Mesothelial cell of epicardium (in vitro differentiated cells): ENCODE data around the gene ELN. TPM values are rescaled to one million over a fixed set of nuclear protein-coding genes. Genes with fewer than 3 reads are reported as not detected.

Experiments used
- DNase-seq, 2 experiments: peaks; one replicate each; pipeline ENCODE4 v3.0.0; 2021; ENCODE audit warnings: low spot score in 2 of 2; ENCODE audit not compliant: unreplicated experiment in 2 of 2
- H3K27ac Mint-ChIP-seq: 2 replicates; pipeline ENCODE4 v1.8.0; 2021; ENCODE audit warnings: mixed read lengths
- H3K27me3 Mint-ChIP-seq: 2 replicates; pipeline ENCODE4 v1.8.0; 2021; ENCODE audit warnings: low read depth, mixed read lengths
- H3K36me3 Mint-ChIP-seq: 2 replicates; pipeline ENCODE4 v1.8.0; 2021; ENCODE audit warnings: mixed read lengths
- H3K4me1 Mint-ChIP-seq: 2 replicates; pipeline ENCODE4 v1.8.0; 2021; ENCODE audit warnings: mixed read lengths
- H3K4me3 Mint-ChIP-seq: 2 replicates; pipeline ENCODE4 v1.8.0; 2021; ENCODE audit warnings: mild to moderate bottlenecking, moderate library complexity, mixed read lengths
- H3K9me3 Mint-ChIP-seq: 2 replicates; pipeline ENCODE4 v1.8.0; 2021; ENCODE audit warnings: mixed read lengths
- CTCF ChIP-seq: fragments of 200-600 bp; sonication (generic); IDR thresholded peaks from one replicate; pipeline ENCODE4 v1.5.0; 2021; ENCODE audit warnings: antibody characterized with exemption; ENCODE audit not compliant: unreplicated experiment
- total RNA-seq: library from RNA; stranded (reverse); gene quantifications from 3 replicates; pipeline ENCODE4 v1.2.1, GENCODE V29; 2021

The ELN gene
- total RNA-seq, 1 donor from 2014 or later: 32.9 TPM

GRCh38 chr7:74074770-74075169, 46.8 kb downstream of the ELN start:
- no peak overlapping the region for H3K4me3 Mint-ChIP-seq
- H3K27ac Mint-ChIP-seq: peak overlapping the region; percentile 51
- H3K27me3 Mint-ChIP-seq: no peaks in the 10 kb centered on the region
- H3K4me1 Mint-ChIP-seq: peaks cover 21% of the 10 kb centered on the region
- TF ChIP-seq CTCF: no peak
- no peaks in the 10 kb centered on the region for H3K36me3 Mint-ChIP-seq
- no peak for DNase-seq
- no peaks in the 10 kb centered on the region for H3K9me3 Mint-ChIP-seq

- no peaks in the 10 kb centered on the region for H3K27me3 Mint-ChIP-seq
- no peak for DNase-seq
- H3K9me3 Mint-ChIP-seq: no peaks in the 10 kb centered on the region
- peaks cover 29% of the 10 kb centered on the region for H3K4me1 Mint-ChIP-seq
- peak overlapping the region; percentile 23 for H3K27ac Mint-ChIP-seq
- H3K36me3 Mint-ChIP-seq: no peaks in the 10 kb centered on the region
- TF ChIP-seq CTCF: no peak
- no peak overlapping the region for H3K4me3 Mint-ChIP-seq
Observed at GRCh38 chr7:74078461-74078860, 50.5 kb downstream of the ELN start.

GRCh38 chr7:74082770-74083116, 54.8 kb downstream of the ELN start:
- no peak for TF ChIP-seq CTCF
- Mint-ChIP-seq H3K27me3 (no peaks in the 10 kb centered on the region), H3K36me3 (peaks cover 10% of the 10 kb centered on the region), H3K27ac (peak overlapping the region; percentile 92), H3K4me1 (peaks cover 33% of the 10 kb centered on the region), H3K9me3 (no peaks in the 10 kb centered on the region), H3K4me3 (peak overlapping the region; percentile 69)
- DNase-seq: no peak

- Mint-ChIP-seq H3K4me3 (peak within 1 kb of the TSS; percentile 77), H3K27ac (peak within 1 kb of the TSS; percentile 92), H3K36me3 (peaks cover 15% of the 10 kb centered on the region), H3K27me3 (no peaks in the 10 kb centered on the region), H3K4me1 (peaks cover 30% of the 10 kb centered on the region), H3K9me3 (no peaks in the 10 kb centered on the region)
- DNase-seq: peak; percentile 85 to 86
- TF ChIP-seq CTCF: no peak
Observed at GRCh38 chr7:74083117-74083876, 55.3 kb downstream of the ELN start, which contains the start of gene LIMK1. Gene LIMK1, plus strand, starts transcription at chr7:74083804. Its CDS starts 187 bp downstream, at chr7:74083991.

GRCh38 chr7:74083928-74084721, 56.2 kb downstream of the ELN start:
- no peaks in the 10 kb centered on the region for H3K9me3 Mint-ChIP-seq
- peak overlapping the region; percentile 73 for H3K27ac Mint-ChIP-seq
- H3K36me3 Mint-ChIP-seq: peaks cover 18% of the 10 kb centered on the region
- TF ChIP-seq CTCF: no peak
- peak; percentile 43 to 46 for DNase-seq
- H3K4me1 Mint-ChIP-seq: peaks cover 22% of the 10 kb centered on the region
- no peaks in the 10 kb centered on the region for H3K27me3 Mint-ChIP-seq
- peak overlapping the region; percentile 77 for H3K4me3 Mint-ChIP-seq
